ENCODE results near the gene ADAMTS16. TPM values are rescaled to one million over a fixed set of nuclear protein-coding genes. Genes with fewer than 3 reads are reported as not detected.

The ADAMTS16 gene
- total and polyA plus RNA-seq, 2 donors (not counting 3 experiments of a cell fraction or from before 2014, with no cell fraction given): not detected

DNA sequence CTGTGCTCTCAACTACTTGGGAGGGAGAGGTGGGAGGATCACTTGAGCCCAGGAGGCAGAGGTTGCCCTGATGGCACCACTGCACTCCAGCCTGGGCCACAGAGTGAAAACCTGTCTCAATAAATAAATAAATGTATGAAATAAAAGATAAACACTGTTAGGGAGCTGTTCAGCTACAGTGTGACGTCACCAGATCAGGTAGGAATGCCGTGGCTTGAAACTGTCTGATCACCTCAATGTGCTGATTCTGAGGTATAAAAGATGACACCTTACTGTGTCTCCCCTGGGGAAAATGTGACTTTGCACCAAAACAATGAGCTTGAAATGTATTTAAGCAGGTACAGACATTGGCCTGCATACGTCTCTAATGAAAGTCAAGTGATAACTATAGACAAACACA is 133.3 kb downstream of the ADAMTS16 start:
- no TSS peak for BruUV-seq (replicated peaks)
- H2AFZ ChIP-seq (ENCODE audit: low read depth, low read length): no peak overlapping the region
- no peaks in the 10 kb centered on the region for H3K9me3 ChIP-seq (replicated peaks; ENCODE audit: control insufficient read depth, insufficient read depth, low read length)
- H3K27me3 ChIP-seq (ENCODE audit: control insufficient read depth in 2 of 2, insufficient read depth in 2 of 2, low read length in 2 of 2): no peaks in the 10 kb centered on the region
- no peak overlapping the region for H3K9ac ChIP-seq (replicated peaks; ENCODE audit: extremely low read depth, insufficient read depth, low read length)
- H3K36me3 ChIP-seq (ENCODE audit: control insufficient read depth in 2 of 2, extremely low read depth in 1 of 2, insufficient read depth in 2 of 2, low read length in 2 of 2): no peaks in the 10 kb centered on the region
- no peak overlapping the region for H3K4me2 ChIP-seq (ENCODE audit: insufficient read depth, low read length)
- H4K20me1 ChIP-seq (replicated peaks; ENCODE audit: control insufficient read depth, extremely low read depth, insufficient read depth, low read length): no peaks in the 10 kb centered on the region
- ChIA-PET CTCF (no interaction called here), POLR2A (no interaction called here)
- intact Hi-C loops (cut with micrococcal nuclease): no loop called here
- no peak overlapping the region for H3K27ac ChIP-seq (ENCODE audit: insufficient read depth, low read depth, low read length)
- H3K4me3 ChIP-seq (replicated peaks in 1 of 3; ENCODE audit: insufficient read depth in 1 of 3, low read depth in 1 of 3, low read length in 3 of 3): no peak overlapping the region
- TF ChIP-seq GATA2 (IDR thresholded peaks at IDR 0.05; ENCODE audit: insufficient read depth, insufficient read length, low read depth, low read length) (no peak), POLR2AphosphoS5 (IDR thresholded peaks at IDR 0.05; ENCODE audit: insufficient read depth, low read depth, low read length) (no peak), FOS (IDR thresholded peaks at IDR 0.05; ENCODE audit: borderline replicate concordance, insufficient read depth, low read length) (no peak), MYC (IDR thresholded peaks at IDR 0.05; ENCODE audit: low read depth, low read length) (no peak), JUN (IDR thresholded peaks at IDR 0.05; ENCODE audit: borderline replicate concordance, insufficient read depth, insufficient read length, low read depth) (no peak), POLR2A (IDR thresholded peaks at IDR 0.05; ENCODE audit: low read depth, low read length) (no peak), EZH2 (IDR thresholded peaks at IDR 0.05; ENCODE audit: borderline replicate concordance, low read depth, low read length, severe bottlenecking) (no peak)
- TF ChIP-seq, protein P1, sequence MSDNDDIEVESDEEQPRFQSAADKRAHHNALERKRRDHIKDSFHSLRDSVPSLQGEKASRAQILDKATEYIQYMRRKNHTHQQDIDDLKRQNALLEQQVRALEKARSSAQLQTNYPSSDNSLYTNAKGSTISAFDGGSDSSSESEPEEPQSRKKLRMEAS (IDR thresholded peaks at IDR 0.05; ENCODE audit: insufficient read depth, insufficient read length): no peak
- TF ChIP-seq, protein P2, sequence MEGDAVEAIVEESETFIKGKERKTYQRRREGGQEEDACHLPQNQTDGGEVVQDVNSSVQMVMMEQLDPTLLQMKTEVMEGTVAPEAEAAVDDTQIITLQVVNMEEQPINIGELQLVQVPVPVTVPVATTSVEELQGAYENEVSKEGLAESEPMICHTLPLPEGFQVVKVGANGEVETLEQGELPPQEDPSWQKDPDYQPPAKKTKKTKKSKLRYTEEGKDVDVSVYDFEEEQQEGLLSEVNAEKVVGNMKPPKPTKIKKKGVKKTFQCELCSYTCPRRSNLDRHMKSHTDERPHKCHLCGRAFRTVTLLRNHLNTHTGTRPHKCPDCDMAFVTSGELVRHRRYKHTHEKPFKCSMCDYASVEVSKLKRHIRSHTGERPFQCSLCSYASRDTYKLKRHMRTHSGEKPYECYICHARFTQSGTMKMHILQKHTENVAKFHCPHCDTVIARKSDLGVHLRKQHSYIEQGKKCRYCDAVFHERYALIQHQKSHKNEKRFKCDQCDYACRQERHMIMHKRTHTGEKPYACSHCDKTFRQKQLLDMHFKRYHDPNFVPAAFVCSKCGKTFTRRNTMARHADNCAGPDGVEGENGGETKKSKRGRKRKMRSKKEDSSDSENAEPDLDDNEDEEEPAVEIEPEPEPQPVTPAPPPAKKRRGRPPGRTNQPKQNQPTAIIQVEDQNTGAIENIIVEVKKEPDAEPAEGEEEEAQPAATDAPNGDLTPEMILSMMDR (IDR thresholded peaks at IDR 0.05; ENCODE audit: extremely low read depth in 1 of 2, insufficient read depth in 1 of 2, low read depth in 1 of 2, low read length in 2 of 2): no peak
- dilution Hi-C loops (cut with MboI; ENCODE audit: extremely low pct_ligation_motif_present, low sequenced_read_pairs): no loop called here
- FAIRE-seq (no peak), DNase-seq (ENCODE audit: low read depth, low spot score) (no peak)
- no peaks in the 10 kb centered on the region for H3K9me1 ChIP-seq (replicated peaks; ENCODE audit: control insufficient read depth, extremely low read depth, insufficient read depth, low read length)
- no peaks in the 10 kb centered on the region for H3K4me1 ChIP-seq (ENCODE audit: control insufficient read depth, extremely low read depth, insufficient read depth, low read length)
- H3K79me2 ChIP-seq (ENCODE audit: control insufficient read depth, insufficient read depth, low read length): no peaks in the 10 kb centered on the region

All from endothelial cell of umbilical vein (primary cell).